Uterus (tissue), 4 donors: Measurements from ENCODE around the gene CDK12. TPM values are rescaled to one million over a fixed set of nuclear protein-coding genes. Genes with fewer than 3 reads are reported as not detected.
A peak's percentile ranks its signal among the peaks of the same experiment; 100 is the strongest.
"Not testable (repeated sequence)": the region's sequence is repeated elsewhere in the genome, so short reads cannot be mapped to it uniquely, and the experiment has no call there.

Source experiments
- DNase-seq, 2 donors: peaks; one replicate each; pipeline ENCODE4 v3.0.0-alpha.2; 2019 to 2020
- H3K27ac ChIP-seq, 2 donors: fragments of 200-600 bp; sonication (generic); 1 replicate in 1 of 2; 2 replicates in 1 of 2; pipeline ENCODE4 v1.5.1; 2016 to 2018
- H3K27me3 ChIP-seq, 2 donors: fragments of 200-600 bp; sonication (generic); one replicate each; pipeline ENCODE4 v1.5.1; 2018 to 2019; ENCODE audit warnings: control low read depth in 1 of 2
- H3K36me3 ChIP-seq, 2 donors: fragments of 200-600 bp; sonication (generic); one replicate each; pipeline ENCODE4 v1.5.1; 2019; ENCODE audit warnings: control low read depth in 1 of 2
- H3K4me1 ChIP-seq, 2 donors: fragments of 200-600 bp; sonication (generic); one replicate each; pipeline ENCODE4 v1.5.1; 2018 to 2019; ENCODE audit warnings: control low read depth in 1 of 2
- H3K4me3 ChIP-seq, 2 donors: fragments of 200-600 bp; sonication (generic); 1 replicate in 1 of 2; 2 replicates in 1 of 2; pipeline ENCODE4 v1.5.1; 2018 to 2019; ENCODE audit warnings: mild to moderate bottlenecking in 1 of 2
- H3K9me3 ChIP-seq, 2 donors: fragments of 200-600 bp; sonication (generic); one replicate each; pipeline ENCODE4 v1.5.1; 2019; ENCODE audit warnings: control low read depth in 1 of 2
- CTCF ChIP-seq, 4 experiments: fragments of 200-600 bp in 2 of 4; fragments of 450-650 bp in 2 of 4; sonication (generic) in 2 of 4; IDR thresholded peaks; one replicate each; pipeline ENCODE4 v1.5.1; 2016 to 2019; ENCODE audit warnings: antibody characterized with exemption in 4 of 4, mild to moderate bottlenecking in 2 of 4, moderate library complexity in 1 of 4
- POLR2A ChIP-seq, 2 donors: fragments of 450-650 bp; IDR thresholded peaks; one replicate each; pipeline ENCODE4 v1.6.1; 2016; ENCODE audit warnings: antibody characterized with exemption in 2 of 2, mild to moderate bottlenecking in 1 of 2, moderate library complexity in 1 of 2
- intact Hi-C: fragments of 100-400 bp; cut with DNase I; formaldehyde crosslinking; loops from one replicate; pipeline ENCODE4 v1.15.1; 2023; ENCODE audit warnings: low total_unique reads
- total RNA-seq, 4 donors: library from RNA; depleted of rRNA in 3 of 4; stranded (reverse); fragments of >200 nt in 3 of 4; gene quantifications; one replicate each; pipeline versions ENCODE4 v1.1.0 to v1.2.4, GENCODE V29; 2014 to 2023
- donor health status: DM: yes; HTN: yes; CAD: no.

The CDK12 gene
- total RNA-seq, 4 donors from 2014 or later: 17.9 to 86.0 (median 27.2) TPM

- no peak overlapping the region for H3K27ac ChIP-seq
- no peak for TF ChIP-seq POLR2A (IDR thresholded peaks at IDR 0.05)
- no peak for TF ChIP-seq CTCF (IDR thresholded peaks at IDR 0.05)
- DNase-seq: no peak
- no peaks in the 10 kb centered on the region for H3K36me3 ChIP-seq
- H3K9me3 ChIP-seq: no peaks in the 10 kb centered on the region
- H3K4me1 ChIP-seq: no peaks in the 10 kb centered on the region
- intact Hi-C loops: no loop called here
- no peak overlapping the region for H3K4me3 ChIP-seq
- no peaks in the 10 kb centered on the region for H3K27me3 ChIP-seq
These were observed 80.4 kb downstream of the CDK12 start for GRCh38 chr17:39541652-39542051.

DNA sequence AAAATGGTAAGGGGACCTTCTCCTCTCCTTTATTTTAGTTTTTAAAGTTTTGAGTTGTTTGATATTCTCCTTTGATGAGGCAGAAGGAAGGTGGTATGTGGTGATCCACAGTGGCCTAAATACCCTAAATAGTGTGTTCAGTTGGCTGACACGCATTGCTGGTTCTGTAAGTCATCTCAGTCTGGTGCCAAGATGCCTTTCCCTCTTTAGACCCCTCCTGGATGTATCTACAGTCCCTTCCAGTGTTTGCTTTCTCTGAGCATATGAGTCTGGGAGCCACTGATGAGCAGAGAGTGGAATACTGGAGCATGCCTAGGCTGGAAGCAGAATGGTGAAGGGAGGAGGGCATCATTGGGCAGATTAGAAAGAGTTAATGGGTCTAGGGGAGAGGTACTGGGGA, 81.9 kb downstream of the CDK12 start:
- Histone ChIP-seq H3K27ac (no peak overlapping the region), H3K4me3 (no peak overlapping the region), H3K4me1 (no peaks in the 10 kb centered on the region), H3K27me3 (no peaks in the 10 kb centered on the region), H3K36me3 (no peaks in the 10 kb centered on the region), H3K9me3 (no peaks in the 10 kb centered on the region)
- TF ChIP-seq CTCF (IDR thresholded peaks at IDR 0.05): no peak
- no peak for TF ChIP-seq POLR2A (IDR thresholded peaks at IDR 0.05)
- intact Hi-C loops: no loop called here
- no peak for DNase-seq

DNA sequence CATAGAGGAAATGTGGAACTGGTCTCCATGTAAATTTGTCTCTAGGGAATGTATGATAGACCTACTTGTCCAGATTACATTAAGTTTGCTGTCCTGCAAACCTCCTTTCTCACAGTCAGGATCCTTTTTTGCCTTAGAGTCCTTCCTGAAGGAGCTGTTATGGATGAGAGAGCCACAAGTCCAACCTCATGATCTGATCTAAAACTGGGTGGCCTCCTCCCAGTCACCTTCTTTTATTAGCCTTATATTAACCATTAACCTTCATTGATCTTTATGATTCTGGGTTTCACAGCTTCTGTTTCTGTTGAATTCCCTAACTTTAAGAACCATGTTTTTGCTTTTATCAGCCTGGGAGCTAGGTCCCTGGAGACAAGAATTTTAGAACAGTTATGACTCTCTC, 82.4 kb downstream of the CDK12 start:
- H3K27ac ChIP-seq: no peak overlapping the region
- H3K4me1 ChIP-seq: no peaks in the 10 kb centered on the region
- no peak for DNase-seq
- intact Hi-C loops: no loop called here
- H3K4me3 ChIP-seq: no peak overlapping the region
- no peaks in the 10 kb centered on the region for H3K9me3 ChIP-seq
- no peak for TF ChIP-seq POLR2A (IDR thresholded peaks at IDR 0.05)
- no peak for TF ChIP-seq CTCF (IDR thresholded peaks at IDR 0.05)
- H3K36me3 ChIP-seq: no peaks in the 10 kb centered on the region
- no peaks in the 10 kb centered on the region for H3K27me3 ChIP-seq

DNA sequence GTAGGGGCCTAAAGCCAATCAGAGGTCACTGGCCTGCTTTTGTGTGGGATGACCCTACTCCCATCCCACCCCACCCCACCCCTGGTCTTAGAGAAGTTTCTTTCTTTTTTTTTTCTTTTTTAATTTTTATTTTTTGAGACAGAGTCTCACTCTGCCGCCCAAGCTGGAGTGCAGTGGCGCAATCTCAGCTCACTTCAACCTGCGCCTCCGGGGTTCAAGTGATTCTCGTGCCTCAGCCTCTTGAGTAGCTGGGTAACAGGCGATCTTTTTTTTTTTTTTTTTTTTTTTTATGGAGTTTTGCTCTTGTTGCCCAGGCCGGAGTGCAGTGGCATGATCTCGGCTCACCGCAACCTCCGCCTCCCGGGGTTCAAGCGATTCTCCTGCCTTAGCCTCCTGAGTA, 83.1 kb downstream of the CDK12 start:
- H3K4me1 ChIP-seq, H3K4me3 ChIP-seq, intact Hi-C loops, H3K9me3 ChIP-seq, H3K27me3 ChIP-seq, H3K36me3 ChIP-seq, H3K27ac ChIP-seq, DNase-seq: not testable (repeated sequence)

DNA sequence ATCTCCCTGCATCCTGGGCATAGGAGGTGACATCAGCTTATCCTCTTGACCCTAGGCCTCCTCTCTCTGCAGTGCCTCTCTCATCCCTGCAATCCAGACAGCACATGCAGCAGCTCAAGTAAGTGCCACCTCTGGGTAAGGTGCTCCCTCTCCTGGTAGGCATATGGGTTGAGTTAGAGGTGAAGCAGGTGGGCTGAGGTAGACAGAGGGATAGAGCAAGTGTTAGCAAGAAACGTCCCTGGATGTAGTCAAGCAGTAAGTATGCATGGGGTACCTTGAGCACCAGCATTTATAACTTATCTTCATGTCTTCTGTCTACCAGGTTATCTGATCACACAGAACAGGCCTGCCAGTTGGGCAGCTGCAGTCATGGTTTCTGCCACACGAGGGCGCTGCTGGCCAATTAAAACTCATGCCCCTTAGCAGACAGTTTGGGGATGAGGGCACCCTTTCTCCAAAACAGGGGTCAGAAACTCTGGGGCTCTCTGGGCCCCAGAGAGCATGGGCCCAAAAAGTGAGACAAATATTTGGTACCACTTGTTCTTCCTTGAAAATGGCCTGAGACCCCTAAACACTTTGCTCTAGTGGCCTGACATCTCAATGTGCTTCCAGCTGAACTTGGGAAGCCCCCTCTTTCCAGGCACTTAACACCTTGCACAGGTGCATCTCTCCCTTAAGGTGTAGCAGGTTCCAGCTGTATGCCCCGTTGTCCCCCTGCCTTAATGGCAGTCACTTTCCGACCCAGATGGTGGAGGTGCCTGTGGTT, 86.6 kb downstream of the CDK12 start:
- intact Hi-C loops: no loop called here
- no peaks in the 10 kb centered on the region for H3K36me3 ChIP-seq

More for the DNA sequence above, 86.6 kb downstream of the CDK12 start:
- Histone ChIP-seq H3K27me3 (no peaks in the 10 kb centered on the region), H3K4me1 (no peaks in the 10 kb centered on the region), H3K9me3 (no peaks in the 10 kb centered on the region), H3K27ac (no peak overlapping the region), H3K4me3 (no peak overlapping the region)
- TF ChIP-seq POLR2A (IDR thresholded peaks at IDR 0.05) (no peak), CTCF (IDR thresholded peaks at IDR 0.05) (peak; percentile 69 to 74 (median 74))
- peak; percentile 40 to 59 for DNase-seq
